UCSD-AML1 (cell line): ENCODE results near the gene CKLF.
"Not testable (repeated sequence)": the region's sequence is repeated elsewhere in the genome, so short reads cannot be mapped to it uniquely, and the experiment has no call there.

Source experiments
- DNase-seq: peaks from one replicate; lab custom pipeline; 2025; ENCODE audit not compliant: unreplicated experiment; lab: John Stamatoyannopoulos, UW

CKLF gene

DNA sequence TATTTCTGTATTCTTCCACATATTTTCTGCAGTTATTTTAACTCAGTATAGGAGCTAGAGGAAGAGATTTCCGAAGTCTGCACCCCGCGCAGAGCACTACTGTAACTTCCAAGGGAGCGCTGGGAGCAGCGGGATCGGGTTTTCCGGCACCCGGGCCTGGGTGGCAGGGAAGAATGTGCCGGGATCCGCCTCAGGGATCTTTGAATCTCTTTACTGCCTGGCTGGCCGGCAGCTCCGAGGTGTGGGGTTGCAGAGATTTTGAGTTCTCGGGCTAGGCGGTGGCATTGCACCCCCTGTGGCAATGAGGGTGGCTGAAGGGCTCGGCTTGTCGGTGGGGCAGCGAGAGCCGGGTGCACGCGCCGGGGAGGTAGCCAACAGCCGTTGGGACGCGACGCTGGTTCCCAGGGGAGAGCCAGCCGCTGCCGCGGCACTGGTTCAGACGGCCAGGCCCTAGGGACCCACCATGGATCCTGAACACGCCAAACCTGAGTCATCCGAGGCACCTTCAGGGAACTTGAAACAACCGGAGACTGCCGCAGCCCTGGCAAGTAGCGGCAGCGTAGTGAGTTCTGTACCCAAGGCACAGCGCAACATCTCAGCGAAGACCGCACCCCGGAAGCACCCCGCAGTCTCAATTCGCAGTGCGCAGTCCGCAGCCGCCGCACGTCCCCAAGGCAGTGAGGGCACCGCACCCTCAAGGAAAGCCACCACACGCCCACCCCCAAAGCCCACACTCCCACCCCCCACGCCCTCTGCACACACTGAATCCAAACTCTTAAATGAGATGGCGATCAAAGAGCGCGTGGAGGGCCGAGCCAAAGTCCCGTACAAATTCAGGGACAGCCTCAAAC is 13.9 kb downstream of the CKLF start, which contains the start of gene CMTM1:
Gene CMTM1 (plus strand): TSS at position 389 of the 851 bp plus-strand sequence. CDS start 75 bp downstream, at position 464.
- DNase-seq, result no peak

DNA sequence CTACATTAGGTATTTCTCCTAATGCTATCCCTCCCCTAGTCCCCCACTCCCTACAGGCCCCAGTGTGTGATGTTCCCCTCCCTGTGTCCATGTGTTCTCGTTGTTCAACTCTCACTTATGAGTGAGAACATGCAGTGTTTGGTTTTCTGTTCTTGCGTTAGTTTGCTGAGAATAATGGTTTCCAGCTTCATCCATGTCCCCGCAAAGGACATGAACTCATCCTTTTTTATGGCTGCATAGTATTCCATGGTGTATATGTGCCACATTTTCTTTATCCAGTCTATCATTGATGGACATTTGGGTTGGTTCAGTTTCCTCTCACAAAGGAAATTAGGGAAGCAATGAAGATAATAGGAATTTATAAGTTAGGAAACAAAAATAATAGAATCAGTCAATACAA is 14.9 kb downstream of the CKLF start:
- not testable (repeated sequence) for DNase-seq

DNA sequence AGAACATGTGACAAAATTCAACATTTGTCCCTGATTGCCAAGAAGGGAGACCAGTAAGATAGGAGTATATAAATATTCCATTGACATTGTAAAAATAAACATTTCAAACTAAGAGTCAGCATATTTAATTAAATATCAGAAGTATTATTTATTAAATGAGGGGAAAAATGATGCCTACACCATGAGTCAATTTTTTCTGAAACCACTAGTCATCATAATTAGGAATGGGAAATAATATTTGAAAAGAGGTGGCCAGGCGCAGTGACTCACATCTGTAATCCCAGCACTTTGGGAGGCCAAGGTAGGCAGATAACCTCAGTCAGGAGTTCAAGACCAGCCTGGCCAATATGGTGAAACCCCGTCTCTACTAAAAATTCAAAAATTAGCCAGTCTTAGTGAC is 16.0 kb downstream of the CKLF start:
- no peak for DNase-seq

DNA sequence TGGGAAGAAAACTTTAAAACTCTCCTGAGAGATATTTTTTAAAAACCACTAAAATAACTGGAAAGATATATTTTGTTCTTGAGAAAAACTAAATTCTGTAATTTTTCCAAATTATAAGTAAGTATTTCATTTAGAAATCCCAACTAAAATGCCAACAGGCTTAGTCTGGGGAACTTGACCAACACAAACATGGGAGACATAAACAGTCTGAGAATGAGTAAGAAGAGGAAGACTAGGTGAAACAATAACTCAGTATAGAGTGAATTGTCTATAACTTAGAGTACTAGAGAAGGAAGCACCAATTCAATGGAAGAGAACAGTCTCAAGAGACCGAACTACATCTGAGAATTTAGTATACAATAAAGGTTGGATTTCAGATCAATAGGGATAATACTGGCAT is 16.8 kb downstream of the CKLF start:
- DNase-seq, result no peak

DNA sequence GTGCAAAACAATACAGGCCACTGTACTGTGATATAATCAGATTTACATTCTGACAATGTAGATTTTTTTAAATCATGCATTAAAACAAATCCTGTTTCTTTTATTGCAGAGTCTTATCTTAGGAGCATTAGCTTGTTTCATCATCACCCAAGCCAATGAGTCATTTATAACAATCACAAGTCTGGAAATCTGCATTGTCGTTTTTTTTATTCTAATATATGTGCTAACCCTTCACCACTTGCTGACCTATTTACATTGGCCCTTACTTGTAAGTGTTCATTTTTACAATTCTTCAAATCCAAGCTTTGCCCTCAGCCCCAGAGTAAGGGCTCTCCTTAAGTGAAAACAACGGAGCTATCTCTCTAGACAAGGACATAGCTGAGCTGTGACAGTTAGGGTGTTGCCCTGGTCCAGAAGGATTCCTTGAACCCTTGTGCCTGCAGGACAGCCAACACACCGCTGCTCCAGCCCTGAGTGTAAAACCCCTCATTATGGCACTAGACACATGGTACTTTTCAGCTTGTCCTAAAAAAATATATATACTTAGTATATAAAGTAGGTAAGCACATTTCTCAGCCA is 17.5 kb downstream of the CKLF start:
- DNase-seq, result no peak

DNA sequence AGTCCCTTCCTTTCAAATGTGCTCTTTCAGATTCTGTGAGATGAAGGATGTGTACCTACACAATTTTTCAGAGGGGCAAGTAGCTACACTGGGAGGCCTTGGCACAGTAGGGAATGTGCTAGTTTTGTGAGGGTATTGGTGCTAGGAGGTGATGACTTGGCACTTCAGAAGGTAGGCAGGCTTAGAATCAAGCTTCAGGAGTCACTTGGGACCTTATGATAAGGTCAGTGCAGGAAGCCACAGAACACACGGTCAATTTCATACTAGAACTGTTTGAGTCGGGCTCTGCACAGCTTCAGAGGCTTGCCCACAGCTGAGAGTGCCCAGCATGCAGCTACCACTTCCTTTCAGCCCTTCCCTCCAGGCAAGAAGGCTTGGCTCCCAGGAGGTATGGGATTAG is 20.0 kb downstream of the CKLF start:
- DNase-seq, result peak; percentile 51

DNA sequence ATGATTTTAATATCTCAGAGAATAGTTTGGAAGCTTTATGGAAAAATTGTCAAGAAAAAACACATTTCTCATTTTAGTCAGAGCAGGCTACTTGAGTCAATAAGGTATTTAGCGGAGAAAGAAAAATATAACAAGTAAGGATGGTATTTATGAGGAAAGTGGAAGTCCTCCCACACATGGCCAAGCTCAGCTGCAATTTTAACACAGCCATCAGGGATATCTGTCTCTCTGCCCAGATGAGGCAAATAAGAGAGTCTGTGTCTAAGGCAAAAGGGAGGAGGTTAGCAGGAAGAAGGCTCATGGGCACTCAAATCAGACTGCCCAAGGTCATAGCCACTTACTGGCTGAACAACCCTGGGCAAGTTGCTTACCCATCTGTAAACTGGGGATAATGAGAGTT is 21.7 kb downstream of the CKLF start:
- no peak for DNase-seq

DNA sequence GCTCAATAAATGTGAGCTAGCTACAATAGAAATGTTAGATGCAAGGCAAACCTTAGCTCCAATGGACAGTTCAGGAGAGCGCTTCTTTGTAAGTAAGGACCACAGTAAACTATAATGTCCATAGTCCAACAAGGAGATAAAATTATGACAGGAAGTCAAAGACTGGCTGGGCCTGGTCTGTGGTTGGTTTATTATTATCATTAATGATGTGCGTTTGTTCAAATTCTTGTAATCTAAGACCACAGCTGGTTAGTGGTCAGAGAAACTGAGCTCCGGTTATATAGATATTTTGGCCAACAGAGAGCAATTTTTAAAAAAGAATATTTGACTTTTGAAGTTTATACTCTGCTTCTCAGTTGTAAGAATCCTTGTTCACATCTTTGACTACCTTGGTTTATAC is 22.2 kb downstream of the CKLF start:
- DNase-seq, result no peak

DNA sequence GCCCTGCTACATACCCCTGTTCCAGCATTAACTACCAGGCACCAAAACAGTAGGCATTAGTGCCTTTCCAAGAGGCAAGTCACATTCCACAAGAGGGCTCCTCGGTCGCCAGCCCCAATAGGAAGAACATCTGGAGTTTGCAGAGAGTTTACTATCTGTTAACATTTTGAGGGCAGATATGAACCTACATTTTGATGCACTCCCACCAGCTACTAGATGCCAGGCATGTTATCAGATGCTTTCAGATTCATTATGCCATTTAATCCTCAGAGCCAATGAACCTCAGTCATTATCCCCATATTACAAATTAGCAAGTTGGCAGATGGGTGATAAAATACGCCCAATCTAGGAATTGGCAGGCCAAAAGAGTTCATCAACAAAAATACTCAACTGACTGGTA is 22.7 kb downstream of the CKLF start:
- no peak for DNase-seq

DNA sequence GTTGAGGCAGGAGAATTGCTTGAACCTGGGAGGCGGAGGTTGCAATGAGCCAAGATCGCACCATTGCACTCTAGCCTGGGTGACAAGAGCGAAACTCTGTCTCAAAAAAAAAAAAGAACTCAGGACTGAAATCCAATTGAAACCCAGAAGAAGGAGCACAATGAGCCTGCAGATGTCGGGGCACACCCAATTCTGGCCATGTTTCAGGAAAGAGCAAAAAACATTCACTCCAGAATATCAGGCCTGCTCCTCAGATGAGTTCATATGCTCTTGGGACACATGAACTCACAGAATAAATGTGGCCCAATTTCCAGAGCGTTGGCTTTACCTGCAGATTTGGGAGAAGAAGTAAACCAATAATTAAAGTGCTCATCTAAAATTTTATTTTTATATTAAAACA is 23.9 kb downstream of the CKLF start:
- DNase-seq, result no peak

DNA sequence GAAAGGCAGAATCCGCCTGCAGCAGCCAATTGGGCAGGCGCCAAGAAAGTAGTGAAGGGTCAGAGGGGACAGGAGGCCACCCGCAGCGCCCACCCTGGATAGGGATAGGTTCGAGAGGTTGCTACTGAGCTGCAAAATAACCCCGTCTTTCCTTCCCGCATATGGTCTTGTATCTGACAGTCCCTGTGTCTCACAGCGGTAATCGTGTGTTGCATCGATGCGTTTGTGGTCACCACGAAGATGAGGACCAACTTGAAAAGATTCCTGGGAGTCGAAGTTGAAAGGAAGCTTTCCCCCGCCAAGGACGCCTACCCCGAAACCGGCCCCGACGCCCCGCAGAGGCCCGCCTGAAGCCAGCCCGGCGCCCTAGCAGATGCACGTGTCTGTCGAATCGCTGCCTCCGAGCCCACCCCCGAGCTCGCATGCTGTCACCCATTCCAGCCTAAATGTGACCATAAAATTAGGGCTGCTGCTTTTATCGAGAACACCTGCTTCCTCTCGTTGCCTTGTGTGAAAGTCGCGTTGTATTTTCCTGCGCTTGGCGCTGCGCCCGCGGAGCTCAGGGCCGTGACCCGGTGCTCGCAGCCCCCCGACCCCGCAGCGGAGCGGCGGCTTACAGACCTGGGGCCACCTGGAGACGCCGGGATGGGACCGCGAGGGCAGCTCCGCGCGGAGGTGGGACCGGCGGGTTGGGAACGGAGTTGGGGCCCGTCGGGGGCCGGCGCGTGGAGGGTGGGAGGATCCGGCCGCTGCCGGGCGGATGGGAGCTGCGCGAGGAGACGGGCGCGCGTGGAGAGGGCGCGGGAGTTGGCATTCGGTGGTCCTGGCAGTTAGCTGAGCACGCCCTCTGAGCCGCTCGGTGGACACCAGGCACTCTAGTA is 26.5 kb downstream of the CKLF start, which contains the start of gene CMTM2:
Gene CMTM2 (plus strand): TSS at position 813 of the 881 bp plus-strand sequence. CDS start 145 bp downstream, outside the sequence.
- DNase-seq, result no peak

DNA sequence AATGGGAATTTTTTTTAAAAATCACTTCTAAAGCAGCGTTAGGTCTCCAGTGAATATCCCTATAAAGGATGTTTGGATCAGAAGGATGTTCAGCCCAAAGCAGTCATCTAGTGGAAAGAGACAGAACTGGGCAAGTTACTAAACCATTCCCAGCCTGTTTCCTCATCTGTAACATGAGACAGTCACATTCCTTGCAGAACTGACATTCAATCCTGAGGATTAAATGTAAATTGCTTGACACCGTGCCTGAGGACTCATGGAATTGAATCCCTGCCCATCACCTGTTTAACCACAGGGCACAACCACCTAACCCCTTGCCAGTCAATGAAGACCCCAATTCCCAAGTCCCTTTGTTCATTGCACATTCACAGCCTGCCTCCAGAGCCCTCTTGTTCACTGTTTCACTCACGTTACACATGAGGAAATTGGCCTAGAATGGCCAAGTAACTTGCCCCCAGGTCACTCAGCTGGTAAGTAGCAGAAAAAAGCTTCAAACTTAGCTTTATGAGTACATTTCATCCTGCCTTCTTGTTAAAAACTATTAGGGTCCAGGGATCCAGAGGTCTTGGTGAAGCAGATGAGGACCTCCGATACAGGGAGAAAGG is 28.3 kb downstream of the CKLF start:
- no peak for DNase-seq

DNA sequence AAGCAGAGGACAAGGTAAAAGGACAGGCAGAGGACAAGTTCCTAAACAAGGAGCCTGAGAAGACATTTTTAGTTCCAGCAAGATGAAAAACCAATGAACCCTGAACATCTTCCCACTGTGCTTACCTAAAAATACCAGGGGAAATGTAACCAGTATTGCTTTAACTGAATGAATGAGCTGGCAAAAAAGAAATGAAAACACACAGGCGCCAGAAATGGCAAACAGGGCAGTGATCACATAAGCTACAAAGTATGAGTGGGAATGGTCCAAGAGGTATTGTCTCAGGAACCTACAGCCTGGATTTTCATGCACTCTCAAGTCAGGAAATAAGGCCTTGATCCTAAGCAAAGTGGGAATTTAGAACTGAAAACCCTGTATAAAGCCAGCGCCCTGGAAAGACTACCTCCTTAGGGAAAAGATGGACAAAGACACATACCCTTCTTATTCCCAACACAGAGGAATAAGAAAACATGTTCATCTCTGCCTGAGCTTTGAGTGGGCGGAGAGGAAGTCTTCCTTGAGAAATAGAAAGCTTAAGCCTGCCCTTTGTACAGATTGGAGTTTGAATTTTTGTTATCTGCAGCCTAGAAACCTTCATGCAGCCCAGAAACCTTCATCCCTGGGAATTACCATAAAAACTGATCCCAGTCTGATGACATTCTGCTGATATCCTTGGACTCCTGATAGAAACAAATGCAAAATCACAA is 29.0 kb downstream of the CKLF start:
- no peak for DNase-seq

DNA sequence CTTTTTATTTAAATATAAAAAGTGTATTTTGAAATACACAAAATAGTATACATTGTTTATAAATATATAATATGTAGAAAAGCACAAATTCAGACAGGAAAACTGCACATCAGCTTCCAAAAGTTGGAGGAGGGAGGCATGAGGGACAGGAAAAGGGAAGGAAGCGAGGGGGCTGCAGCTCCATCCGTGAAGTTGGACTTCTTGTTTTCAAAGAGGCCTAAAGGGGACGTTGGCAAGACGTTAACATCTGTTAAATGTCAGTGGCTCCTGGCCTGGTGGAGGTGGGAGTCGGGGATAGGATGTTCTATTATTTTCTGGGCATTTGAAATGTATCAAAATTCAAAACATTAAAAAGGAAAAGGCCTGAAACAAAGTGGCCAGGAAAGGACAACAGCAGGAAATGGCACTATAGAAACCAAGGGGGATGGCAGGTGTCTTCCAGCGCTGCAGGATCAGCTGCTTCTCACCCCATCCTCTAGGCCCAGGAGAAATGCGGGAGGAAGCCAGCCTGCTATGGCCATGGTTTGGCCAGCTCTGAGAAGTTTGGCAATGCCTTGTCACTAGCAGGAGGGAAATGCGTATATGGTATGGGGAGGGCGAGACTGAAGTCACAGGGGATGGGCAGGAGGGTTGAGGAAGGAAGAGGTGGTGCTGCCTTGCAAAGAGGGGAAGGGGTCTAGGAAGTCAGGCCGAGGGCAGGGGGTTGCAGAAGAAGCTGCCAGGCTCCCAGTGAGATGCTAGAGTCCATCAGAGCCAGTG is 33.3 kb downstream of the CKLF start:
- DNase-seq, result peak; percentile 56

DNA sequence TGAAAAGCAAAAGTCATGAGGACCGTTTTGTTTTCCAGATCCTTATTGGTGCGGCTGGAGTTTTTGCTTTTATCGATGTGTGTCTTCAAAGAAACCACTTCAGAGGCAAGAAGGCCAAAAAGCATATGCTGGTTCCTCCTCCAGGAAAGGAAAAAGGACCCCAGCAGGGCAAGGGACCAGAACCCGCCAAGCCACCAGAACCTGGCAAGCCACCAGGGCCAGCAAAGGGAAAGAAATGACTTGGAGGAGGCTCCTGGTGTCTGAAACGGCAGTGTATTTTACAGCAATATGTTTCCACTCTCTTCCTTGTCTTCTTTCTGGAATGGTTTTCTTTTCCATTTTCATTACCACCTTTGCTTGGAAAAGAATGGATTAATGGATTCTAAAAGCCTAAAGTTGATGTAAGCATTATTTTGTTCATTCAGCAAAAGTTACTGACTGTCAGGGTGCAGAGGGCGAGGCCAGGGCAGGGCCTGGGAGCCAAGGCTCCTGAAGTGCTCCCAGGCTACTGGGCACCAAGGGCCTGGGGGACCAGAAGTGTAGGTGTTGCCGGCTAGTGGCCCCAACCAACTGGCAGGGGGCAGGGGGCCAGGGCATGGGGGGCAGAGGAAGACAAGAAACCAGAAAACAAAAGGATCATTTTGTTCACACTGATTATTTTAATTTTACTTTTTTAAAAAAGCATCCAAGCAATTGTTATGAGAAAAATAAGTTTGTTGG is 35.7 kb downstream of the CKLF start:
- DNase-seq, result no peak

DNA sequence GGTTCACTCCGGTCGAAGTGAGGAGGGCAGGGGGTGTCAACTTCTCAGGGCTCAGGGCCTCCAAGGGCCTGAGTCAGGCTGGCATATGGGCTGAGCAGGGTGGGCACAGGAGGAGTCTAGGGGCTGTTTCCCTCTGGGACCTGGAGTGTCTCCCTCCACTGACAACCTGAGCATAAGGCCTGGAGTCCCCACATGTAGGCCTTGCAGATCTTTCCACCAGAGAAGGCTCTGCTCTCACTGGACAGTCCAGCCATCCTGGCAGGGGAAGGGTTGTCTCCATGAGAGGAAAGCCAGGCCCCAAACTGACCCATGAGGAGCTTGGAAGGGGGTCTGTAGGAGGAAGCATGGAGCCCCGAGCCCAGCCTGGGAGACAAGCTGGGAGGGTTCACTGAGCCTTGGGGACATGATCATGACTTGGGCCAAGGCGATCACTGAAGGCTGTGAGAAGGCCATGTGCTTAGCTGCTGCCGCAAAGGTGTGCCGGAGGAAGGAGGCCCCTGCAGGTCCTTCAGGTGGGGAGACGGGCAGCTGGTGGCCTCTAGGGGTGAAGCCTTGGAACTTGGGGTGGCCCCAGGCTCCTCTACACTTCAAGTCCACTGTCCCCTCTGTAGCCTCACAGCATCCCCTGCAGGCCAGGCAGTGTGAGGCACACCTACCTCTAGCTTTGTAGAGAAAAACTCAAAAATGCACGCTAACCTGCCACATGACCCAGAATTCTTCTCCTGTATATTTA is 36.8 kb downstream of the CKLF start:
- DNase-seq, result peak; percentile 76

DNA sequence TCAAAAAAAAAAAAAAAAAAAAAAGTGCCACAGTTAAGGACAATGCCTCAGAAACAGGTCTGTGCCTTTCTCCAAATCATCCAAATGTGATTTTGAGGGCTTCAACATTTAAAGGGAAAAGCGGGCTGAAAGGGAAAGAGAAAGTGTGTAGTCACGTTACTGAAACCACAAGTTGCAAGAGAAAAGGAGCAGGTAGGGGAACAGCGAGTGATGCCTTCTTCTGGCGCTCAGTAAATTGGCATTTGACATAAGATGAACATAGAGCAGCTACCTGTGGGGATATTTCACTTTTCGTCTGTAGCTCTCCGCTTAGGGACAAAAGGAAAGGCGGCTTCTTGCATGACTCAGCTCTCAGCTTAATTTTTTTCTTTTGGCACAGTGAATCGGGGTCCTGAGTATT is 37.9 kb downstream of the CKLF start:
- no peak for DNase-seq

DNA sequence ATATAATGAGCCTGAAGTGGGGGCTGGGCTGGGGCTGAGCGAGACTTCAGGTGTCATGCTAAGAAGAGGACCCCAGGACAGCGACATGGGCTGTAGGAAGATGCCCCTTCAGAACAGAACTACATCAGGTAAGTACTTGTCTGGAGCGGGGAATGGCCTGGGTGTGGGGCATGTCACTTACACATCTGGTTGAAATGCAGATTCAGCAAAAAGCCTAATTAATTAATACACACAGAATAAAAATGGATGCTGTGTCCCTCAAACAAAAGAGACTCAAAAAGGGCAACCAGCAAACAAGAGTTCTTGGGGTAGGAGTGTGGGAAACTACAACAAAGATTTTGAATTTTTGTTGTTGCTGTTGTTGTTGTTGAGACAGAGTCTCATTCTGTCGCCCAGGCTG is 38.6 kb downstream of the CKLF start:
- no peak for DNase-seq
